ENCODE measurements around the gene RPP14. TPM values are rescaled to one million over a fixed set of nuclear protein-coding genes. Genes with fewer than 3 reads are reported as not detected.

RPP14 gene
- 10 to 100 TPM; 12.3 to 12.5 TPM for total RNA-seq

DNA sequence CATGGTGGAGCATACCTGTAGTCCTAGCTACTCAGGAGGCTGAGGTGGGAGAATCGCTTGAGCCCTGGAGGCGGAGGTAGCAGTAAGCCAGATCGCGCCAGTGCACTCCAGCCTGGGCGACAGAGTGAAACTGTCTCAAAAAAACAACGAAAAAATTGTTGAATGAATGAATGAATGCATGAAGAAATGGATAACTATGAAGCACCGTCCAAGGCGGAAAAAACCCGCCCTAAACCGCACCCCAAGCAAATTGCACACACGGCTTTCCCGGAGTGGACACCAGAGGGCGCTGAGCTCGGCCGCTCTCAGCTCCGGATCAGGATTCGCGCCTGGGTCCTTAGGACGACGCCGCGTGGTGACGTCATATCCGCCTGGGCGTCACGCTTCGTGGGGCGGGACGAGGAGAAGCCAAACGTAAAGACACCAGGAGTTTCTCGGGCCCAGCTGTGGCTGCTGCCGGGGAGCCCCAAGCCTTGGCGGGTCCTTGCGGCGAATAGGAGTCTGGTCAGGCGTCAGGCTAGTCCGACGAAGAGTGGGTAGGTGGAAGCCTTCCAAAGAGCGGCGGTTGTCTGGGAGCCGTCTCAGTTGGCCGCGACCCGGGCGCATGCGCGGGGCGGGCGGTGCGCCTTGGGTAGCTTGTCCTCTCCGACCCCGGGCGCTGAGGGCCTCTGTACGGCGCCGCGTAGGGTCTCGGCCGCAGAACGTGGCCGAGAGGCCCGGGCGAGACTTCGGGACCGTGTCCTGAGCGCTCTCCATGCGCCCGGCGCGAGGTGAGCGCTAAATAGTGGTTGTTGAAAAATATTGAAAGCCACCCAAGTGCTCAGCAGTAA, at the start of gene RPP14, which contains the start of gene HTD2:
TSS of gene RPP14 (plus strand) at position 364 of the 830 bp plus-strand sequence. CDS start 4,085 bp downstream, outside the sequence.
TSS of gene HTD2 (plus strand) at position 639 of the 830 bp plus-strand sequence. CDS start 11,094 bp downstream, outside the sequence.

GRCh38 chr3:58332575-58333188, 26.6 kb downstream of the RPP14 start, which contains the start of gene PXK:
TSS of gene PXK (plus strand) at chr3:58332892. CDS start at chr3:58332989, 97 bp downstream.

Other genes with a start within 250 kb of the RPP14 start
- not detected for gene DNASE1L3, start 95.3 kb upstream of the RPP14 start, total RNA-seq
- gene ABHD6, start 68.5 kb upstream of the RPP14 start, total RNA-seq = 1 to 10 TPM; 3.6 to 4.0 TPM
- 1 to 10 TPM; 5.7 to 6.1 TPM for gene HTD2, start 275 bp downstream of the RPP14 start, total RNA-seq
- gene PXK, start 26.6 kb downstream of the RPP14 start, total RNA-seq = 10 to 100 TPM; 22.2 to 25.2 TPM
- 10 to 100 TPM; 56.4 to 57.8 TPM for gene PDHB, start 127.6 kb downstream of the RPP14 start, total RNA-seq
- gene KCTD6, start 185.9 kb downstream of the RPP14 start, total RNA-seq = 1 to 10 TPM; 8.2 to 9.2 TPM
- not detected for gene ACOX2, start 230.9 kb downstream of the RPP14 start, total RNA-seq